ENCODE measurements around the gene POLH. TPM values are rescaled to one million over a fixed set of nuclear protein-coding genes. Genes with fewer than 3 reads are reported as not detected.
A peak's percentile ranks its signal among the peaks of the same experiment; 100 is the strongest.

The POLH gene
- total and polyA plus RNA-seq, 10 of the 15 experiments (the other 5 are each of a cell fraction or from before 2014, with no cell fraction given), result 5.5 to 33.6 (median 18.6) TPM

GRCh38 chr6:43628393-43629103, 52.6 kb downstream of the POLH start (continued):
- TF ChIP-seq ZBTB40 (IDR thresholded peaks at IDR 0.05; ENCODE audit: borderline replicate concordance) (no peak), ZNF687 (IDR thresholded peaks at IDR 0.05) (no peak), CEBPZ (IDR thresholded peaks at IDR 0.05; ENCODE audit: low read depth, low read length) (no peak), EED (IDR thresholded peaks at IDR 0.05; ENCODE audit: low read depth) (0 out of 2 replicates have a peak, but pooled peaks have one; percentile 14), HDGF (IDR thresholded peaks at IDR 0.05) (peak; percentile 82), MAX (IDR thresholded peaks at IDR 0.05; ENCODE audit: low read depth, low read length) (peak; percentile 36; the same call in 1 of the 2 replicates), SMC3 (IDR thresholded peaks at IDR 0.05; ENCODE audit: borderline replicate concordance, low read length) (no peak), RBBP5 (conservative IDR thresholded peaks at IDR 0.05) (no peak), HCFC1 (IDR thresholded peaks at IDR 0.05; ENCODE audit: low read length) (no peak), BACH1 (IDR thresholded peaks at IDR 0.05; ENCODE audit: borderline replicate concordance) (0 out of 2 replicates have a peak, but pooled peaks have one; percentile 49)
